Measurements from ENCODE around the gene KEL.

KEL gene

DNA sequence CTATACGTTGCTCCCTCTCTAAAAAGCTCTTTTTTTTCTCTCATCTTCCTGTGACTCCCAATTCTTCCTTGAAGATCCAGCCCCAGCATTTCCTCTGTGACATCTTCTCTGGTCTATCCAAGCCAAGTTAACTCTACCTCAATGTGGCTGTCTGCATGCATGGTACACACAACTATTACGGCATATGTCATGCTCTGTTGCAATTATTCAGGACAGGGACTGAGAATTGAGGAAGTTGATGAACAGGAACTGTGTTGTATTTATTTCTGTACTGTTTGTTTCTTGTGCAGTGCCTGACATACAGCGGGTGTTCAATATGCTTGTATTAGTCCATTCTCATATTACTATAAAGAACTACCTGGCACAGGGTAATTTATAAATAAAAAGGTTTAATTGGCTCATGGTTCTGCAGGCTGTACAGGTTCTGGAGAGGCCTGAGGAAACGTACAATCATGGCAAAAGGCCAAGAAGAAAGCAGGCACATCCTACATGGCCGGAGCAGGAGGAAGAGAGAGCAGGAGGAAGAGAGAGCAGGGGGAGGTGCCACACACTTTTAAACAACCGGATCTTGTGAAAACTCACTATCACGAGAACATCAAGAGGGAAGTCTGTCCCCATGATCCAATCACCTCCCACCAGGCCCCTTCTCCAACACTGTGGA is 34.9 kb downstream of the KEL start:
- FAIRE-seq, result no peak

- no peak for FAIRE-seq
Measured at GRCh38 chr7:142925413-142925812, 36.8 kb downstream of the KEL start.

GRCh38 chr7:142923391-142923790 is 38.8 kb downstream of the KEL start:
- no peak for FAIRE-seq

DNA sequence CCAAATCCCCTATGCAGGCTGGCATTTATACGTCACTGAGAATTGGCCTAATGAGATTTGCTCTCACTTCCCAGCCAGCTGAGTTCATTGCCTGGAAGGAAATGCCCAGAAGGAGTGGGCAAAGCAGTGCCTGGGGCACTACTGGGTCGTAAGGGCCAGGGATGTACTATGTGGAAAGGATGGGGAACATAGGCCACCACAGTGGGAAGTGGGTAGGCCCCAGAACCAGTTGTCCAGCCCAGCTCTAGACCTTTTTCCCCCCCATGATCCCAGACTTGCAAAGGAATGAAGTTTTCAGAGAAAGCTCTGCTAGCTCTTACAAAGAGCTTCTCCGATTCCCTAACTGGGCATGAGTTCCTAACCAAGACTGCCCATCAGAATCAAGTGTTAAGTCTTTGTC is 42.5 kb downstream of the KEL start:
- FAIRE-seq, result no peak

DNA sequence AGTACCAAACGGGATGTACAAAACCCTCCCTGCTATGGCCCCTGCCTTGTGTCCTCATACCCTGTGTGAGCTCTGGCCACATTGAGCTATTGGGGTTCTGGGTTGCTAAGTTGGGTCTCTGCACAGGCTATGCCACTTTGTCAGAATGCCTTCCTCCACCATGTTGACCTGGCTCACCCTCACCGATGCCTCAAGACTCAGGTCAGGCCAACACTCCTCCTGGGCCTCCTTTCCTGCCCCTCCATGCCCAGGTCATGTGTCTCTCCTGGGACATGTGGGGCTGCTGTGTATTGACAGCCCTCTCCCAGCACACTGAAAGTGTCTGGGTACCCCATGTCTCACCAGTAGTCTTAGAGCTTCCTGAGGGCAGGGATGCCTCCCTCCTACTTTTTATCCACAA is 43.3 kb downstream of the KEL start:
- no peak for FAIRE-seq

DNA sequence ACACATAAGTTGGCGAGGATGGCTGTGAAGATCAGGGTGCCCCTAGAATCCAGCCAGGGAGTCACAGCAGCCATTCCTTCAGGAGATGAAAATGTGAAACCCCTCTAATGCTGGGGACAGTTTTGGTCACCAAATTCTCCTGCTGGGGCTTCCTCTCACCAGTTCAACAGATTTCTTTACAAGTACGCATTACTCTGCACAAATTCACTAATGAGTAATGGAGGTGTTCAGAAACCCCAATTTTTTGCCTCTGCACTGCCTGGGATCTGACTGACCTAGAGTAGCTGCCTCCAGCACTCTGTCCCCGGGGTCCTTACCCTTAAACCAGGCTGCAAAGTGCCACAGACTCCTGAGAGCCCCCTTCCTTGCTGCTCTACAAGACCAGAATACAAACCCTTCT is 44.7 kb downstream of the KEL start:
- FAIRE-seq, result no peak

GRCh38 chr7:142916508-142916907 is 45.7 kb downstream of the KEL start:
- no peak for FAIRE-seq

GRCh38 chr7:142915315-142915714 is 46.8 kb downstream of the KEL start:
- no peak for FAIRE-seq

- FAIRE-seq, result no peak
Measured at GRCh38 chr7:142914121-142914520, 48.0 kb downstream of the KEL start.

DNA sequence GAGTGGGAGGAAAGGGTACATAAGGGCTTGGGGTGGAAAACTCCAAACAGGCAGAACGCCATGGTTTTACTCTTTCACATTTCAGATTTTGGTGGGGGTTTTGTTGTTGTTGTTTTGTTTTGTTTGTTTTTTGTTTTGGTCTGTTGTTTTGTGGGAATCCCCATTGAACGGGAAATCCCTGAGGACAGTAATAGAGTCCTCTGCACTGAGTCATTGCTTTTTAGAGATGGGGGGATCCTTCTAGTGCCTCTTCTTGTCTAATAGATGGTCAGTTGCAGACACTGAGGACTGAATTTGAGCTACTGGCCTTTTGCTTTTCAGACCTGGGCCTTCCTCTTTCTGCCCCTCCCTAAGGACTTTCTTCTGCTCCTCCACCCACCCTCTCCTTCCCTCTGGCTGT is 48.6 kb downstream of the KEL start:
- no peak for FAIRE-seq

- FAIRE-seq, result no peak
Measured at GRCh38 chr7:142913051-142913450, 49.1 kb downstream of the KEL start.

- no peak for FAIRE-seq
Measured at GRCh38 chr7:142910481-142910880, 51.7 kb downstream of the KEL start.

DNA sequence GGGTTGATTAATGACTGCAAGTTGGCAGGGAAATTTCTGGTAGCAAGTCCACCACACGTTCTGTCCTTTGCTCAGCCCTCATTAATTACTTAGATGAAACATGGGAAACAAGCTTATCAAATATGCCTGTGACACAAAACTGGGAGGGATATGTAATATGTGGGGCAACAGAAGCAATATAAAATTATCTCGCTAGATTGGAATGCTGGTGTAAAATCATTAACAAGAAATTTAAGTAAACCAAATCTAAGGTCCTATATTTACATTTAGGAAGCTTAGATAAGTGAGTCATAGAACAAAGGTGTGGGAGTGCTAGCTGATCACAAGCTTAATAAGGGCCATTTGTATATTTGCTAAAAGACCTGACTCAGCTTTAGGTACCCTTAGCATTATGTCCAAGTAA is 52.1 kb downstream of the KEL start:
- FAIRE-seq, result no peak

- no peak for FAIRE-seq
Measured at GRCh38 chr7:142908921-142909890, 53.0 kb downstream of the KEL start.

- no peak for FAIRE-seq
Measured at GRCh38 chr7:142908290-142908689, 53.9 kb downstream of the KEL start.

DNA sequence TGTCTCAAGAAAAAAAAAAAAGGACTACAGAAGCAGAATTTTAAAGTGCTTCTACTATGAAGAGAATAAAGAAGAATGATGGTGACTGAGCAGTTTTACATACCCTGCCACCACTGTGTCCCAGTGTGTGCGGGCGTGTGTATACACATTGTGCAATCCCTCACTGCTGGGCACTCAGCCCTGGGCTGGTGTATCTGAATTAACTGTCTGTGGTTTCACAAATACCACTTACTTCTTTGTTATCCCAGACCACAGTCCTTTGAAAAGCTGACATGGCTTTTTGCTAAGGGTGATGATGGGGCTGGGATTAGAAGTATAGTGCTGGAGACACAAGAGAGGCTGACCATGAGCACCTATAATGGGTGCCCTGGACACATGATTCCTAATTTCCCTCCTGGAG is 55.5 kb downstream of the KEL start:
- FAIRE-seq, result no peak

DNA sequence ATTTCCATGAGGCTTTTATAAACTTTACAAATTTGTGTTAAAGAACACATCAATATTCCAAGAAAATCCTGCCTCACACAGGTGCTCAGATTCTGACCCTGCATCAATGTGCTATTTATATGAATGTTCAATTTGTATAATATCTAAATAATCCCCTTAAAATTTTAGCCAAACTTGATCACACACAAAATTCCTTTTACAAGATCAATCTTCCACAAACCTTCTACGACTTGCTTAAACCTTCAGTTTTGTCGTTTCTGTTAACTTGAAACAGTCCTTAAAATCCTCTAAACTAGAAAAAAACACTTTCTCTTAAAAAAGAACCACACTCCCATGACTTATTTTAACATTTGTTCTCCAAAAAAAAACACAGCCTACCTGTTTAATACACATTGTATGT is 56.4 kb downstream of the KEL start:
- no peak for FAIRE-seq

DNA sequence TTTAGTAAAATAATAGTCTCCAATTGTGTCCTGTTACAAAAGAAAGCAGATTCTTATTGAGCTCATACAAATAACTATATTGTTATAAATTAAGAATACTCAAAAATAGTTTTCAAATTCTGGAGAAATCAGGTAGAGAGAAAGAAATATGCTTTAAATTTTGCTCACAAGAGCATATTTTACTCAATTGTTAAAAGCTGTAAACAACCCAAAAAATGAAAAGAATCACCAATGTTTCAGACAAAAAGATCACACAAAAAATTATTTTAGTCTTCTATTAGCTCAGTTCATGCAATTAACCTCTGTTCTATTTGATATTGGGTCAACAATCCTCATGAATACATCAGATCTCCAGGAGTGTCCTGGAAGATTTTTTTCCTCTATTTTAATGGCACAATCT is 58.0 kb downstream of the KEL start:
- no peak for FAIRE-seq

DNA sequence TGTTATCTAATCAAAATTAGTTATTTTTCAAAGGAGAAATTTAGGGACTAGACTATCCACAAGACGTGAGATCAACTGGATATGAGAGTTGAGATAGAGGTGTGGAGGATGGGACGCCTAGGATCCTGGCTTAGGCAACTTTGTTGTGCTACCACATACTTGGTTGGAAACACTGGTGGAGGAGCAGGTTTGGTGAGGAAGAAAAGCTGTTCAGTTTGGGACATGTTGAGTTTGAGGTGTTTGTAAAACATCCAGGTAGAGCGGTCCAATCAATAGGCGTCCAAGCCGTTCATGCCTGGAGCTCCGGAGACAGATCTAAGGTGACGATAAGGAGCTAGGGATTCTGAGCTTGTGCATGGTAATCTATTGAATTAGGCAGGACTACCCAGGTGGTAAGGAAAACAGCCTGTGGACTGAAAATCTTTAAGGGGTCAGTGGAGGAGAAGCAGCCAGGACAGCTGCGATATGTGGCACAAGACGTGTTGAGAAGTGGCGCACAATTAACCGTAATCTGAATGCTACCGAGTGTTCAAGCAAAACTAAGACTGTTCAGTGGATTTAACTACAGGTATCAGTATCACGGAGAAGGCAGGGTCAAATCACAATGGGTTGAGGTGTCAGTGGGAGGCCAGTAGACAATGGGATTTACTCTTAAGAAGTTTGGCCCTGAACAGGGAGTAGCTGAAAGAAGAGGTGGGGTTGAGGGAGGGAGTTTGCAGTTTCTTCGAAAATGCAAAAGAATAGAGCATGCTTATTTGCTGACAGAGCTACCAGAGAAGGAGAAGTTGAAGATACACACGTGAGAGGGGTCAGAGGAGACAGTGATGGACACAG is 60.5 kb downstream of the KEL start:
- no peak for FAIRE-seq

GRCh38 chr7:142899661-142900060 is 62.5 kb downstream of the KEL start:
- no peak for FAIRE-seq

- FAIRE-seq, result no peak
Measured at GRCh38 chr7:142898377-142899170, 63.6 kb downstream of the KEL start.

DNA sequence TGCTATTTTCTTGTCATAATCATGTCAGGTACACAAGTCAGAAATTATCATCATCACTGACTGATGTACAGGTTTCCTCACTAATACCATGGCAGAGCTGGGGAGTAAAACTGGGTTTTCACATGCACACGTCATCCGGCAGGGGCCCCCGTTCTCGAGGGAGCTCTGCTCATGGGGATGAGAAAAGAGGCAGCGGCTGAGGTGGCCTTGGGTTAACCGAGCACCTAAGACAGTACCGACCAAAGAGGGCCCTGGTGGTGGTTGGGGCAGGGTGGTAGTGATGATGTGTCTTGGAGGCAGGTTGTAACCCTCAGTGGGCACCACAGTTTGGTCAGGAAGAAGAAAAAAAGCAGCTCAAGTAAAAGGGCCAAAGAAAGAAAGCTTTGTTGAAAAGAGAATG is 64.5 kb downstream of the KEL start:
- FAIRE-seq, result no peak
